GM04504 (cell line): ENCODE measurements around the gene GPR63.
"Not testable (repeated sequence)": the region's sequence is repeated elsewhere in the genome, so short reads cannot be mapped to it uniquely, and the experiment has no call there.

Source experiments
- DNase-seq: peaks from one replicate; pipeline ENCODE4 v3.0.0-alpha.2; 2012; ENCODE audit warnings: low read depth

Gene GPR63

DNA sequence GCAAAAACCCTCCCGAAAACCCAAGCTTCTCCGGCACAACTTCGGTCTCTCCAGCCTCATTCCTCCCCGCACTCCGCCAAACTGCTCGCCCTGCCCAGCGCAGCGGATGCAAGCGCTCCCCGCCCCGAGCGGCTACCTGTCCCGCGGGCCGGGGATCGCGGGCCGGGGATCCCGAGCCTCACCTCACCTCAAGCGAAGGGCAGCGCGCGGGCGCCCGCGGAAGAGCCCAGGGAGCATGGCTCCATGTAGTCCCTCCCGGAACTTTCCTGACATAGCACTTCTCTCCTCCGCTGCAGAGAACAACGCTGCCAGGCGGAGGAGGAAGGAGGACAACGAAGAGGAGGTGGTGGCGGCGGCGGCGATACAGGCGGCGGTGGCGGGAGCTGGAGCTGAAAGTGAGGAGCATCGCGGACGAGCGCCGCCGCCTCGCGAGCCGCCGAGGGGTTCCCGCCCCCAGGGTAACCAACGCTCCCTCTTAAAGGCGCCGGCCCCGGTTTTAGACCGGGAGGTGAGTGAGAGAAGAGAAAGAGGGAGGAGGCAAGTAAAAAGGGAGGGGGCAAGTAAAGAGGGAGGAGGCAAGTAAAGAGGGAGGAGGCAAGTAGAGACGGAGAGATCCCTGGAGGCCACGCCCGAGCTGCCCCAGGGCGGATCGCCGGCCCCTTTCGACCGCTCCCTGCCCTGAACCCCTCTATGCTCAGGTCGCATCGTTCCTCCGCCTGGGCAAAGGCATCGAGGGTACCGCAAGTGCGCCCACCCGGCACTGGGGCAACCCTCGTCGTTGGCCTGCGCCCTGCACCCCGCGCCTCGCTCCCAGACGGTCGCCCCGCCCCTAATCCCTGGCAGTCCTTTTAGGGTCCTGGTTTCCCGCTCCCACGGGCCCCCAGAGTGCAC lies at the start of gene GPR63:
GPR63 (minus strand) TSS at position 397 of the 891 bp plus-strand sequence. CDS start 37,746 bp downstream, outside the sequence.
- peak; percentile 11 for DNase-seq

DNA sequence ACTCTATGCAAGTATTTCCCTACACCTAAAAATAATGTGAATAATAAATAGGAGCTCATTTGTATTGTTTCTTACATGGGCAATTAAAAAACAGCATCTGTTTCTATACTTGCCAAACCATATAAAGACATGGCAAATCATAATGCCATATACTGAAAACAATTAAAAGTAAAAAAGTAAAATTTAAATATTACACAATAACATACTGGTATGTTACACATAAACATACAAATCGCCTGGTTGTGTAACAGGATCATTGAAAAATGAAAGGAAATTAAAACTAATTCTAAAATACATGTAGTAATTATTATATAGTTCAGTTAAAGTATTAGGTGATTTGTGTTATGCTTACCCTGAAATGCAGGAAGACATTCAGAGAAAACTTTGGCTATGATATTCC lies 49.2 kb upstream of the GPR63 start:
- DNase-seq: no peak

- DNase-seq: not testable (repeated sequence)
Measured at GRCh38 chr6:96885187-96885631, 47.9 kb upstream of the GPR63 start.

- DNase-seq: peak; percentile 25
Measured at GRCh38 chr6:96878143-96878542, 40.9 kb upstream of the GPR63 start.

GRCh38 chr6:96876886-96877545 lies 39.7 kb upstream of the GPR63 start:
- DNase-seq: no peak

- no peak for DNase-seq
Measured at GRCh38 chr6:96872976-96873375, 35.7 kb upstream of the GPR63 start.

DNA sequence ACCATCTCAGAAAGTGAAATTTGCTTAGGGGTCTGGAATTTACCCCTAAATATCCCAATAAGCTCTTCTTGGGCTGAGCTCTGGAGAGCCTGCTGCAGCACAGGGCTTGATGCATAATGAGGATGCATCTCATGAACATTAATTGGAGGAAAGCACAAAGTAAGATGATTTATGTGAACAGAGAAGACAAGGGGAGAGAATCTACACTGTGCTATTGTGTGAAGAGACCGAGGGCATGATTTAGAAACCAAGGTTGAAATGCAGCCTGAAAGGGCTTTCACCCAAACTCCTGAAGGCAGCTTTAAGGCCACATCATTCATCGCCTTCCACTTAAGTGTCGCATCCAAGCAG lies 27.8 kb upstream of the GPR63 start:
- DNase-seq: no peak

GRCh38 chr6:96864216-96865054 lies 27.2 kb upstream of the GPR63 start:
- no peak for DNase-seq

DNA sequence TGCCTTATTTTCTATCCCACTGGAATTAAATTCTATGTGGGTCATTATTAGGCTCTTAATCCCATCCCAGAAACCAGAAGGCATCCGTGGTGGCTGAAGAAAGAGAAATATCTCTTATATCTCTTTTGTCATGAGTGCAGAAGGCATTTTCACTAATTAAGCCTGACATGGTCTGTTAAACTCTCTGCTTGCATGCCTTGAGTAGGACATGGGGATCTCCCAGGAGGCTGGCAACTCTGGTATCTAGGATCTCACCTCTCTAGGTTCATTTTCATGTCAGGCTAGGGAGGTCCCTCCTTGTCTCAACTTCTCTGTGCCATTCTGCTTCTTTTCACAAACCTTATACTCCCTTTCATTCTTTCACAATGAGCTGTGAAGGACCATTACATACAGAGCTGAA lies 25.3 kb upstream of the GPR63 start:
- no peak for DNase-seq

DNA sequence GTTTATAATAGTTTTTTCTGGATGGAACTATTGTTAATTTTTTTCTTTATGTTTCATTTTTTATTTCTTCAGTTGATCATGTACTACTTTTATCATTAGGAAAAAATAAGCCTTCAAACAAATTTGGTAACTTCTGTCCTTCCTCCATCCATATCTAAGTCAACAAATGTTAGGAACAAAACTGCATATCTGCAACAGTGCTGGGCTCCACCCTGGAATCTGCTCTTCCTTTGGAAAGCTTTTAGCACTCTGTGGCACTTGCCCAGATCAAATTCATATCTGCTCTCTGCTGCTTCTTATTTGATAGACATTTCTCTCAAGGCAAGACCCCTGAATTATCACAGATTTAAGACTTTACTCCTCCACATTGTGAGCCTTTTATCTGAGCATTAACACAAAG lies 24.3 kb upstream of the GPR63 start:
- no peak for DNase-seq

DNA sequence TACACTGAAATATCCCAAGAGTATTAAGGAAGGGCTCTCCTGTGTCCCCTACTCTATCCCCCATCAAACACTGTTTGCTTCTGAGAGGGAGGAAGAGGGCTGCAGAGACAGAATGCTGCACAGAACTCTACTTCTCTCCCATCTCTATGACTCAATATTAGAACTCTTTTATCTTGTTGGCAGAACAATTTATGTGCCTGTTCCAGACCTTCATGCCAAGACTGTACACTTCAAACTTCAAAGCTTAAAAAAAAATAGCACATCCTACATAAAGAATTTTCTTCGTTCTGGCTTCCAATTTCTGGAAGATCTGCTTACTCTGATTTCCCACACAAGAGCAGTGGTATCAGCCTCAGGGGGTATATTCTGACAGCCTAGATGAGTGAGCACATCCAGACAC lies 19.6 kb upstream of the GPR63 start:
- no peak for DNase-seq

DNA sequence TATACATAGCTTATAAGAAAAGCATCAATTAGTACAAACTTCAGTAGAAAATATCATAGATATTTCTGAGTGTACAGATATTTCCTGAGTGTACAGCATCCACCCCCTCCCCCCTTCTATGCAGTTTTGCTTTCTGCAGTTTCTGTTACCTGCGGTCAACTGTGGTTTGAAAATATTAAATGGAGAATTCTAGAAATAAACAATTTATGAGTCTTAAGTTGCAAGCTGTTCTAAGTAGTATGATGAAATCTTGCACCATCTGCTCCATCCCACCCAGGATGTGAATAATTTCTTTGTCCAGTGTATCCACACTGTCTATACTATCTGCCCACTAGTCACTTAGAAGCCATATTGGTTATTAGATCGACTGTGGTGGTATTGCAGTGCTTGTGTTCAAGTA lies 15.8 kb upstream of the GPR63 start:
- no peak for DNase-seq

DNA sequence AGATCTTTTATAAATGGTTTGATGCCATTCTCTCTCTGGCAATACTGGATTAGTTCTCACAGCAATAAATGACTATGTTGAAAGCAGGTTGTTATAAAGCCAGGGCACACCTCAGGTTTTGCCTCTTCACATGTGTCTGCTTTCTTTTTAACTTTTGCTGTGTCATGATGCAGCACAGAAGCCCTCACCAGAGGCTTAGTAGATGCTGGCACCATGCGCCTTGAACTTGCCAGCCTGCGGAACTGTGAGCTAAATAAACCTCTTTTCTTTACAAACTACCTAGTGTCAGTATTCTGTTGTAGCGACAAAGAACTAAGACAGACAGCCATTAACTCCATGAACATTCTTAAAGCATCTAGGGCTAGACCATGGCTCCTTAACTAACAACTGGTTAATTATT lies 15.3 kb upstream of the GPR63 start:
- DNase-seq: no peak

- DNase-seq: no peak
Measured at GRCh38 chr6:96851858-96852257, 14.6 kb upstream of the GPR63 start.

- DNase-seq: no peak
Measured at GRCh38 chr6:96849615-96850014, 12.3 kb upstream of the GPR63 start.

GRCh38 chr6:96844530-96844929 lies 7.3 kb upstream of the GPR63 start:
- no peak for DNase-seq

DNA sequence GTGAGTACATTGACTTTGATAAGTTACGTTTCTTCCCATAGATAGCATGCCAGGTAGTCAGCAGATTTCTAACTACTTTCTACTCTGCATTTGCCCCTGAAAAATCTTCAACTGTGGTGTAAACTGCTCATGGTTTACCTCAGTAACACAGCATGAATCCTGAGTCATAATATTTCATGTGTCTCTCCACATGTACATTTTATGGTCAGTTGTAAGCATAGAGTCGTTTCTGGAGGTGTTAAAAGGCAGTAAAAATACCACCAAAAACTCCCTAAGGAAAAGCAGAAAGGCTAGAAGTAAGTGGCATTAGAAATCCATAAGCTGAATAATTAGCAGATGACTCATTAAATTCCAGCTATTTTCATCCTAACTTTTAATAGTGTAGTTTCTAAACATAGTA lies 4.1 kb upstream of the GPR63 start:
- no peak for DNase-seq

- no peak for DNase-seq
Measured at GRCh38 chr6:96836631-96837080, 621 bp downstream of the GPR63 start.

GRCh38 chr6:96834070-96834469 lies 3.2 kb downstream of the GPR63 start:
- no peak for DNase-seq

- DNase-seq: no peak
Measured at GRCh38 chr6:96832780-96833179, 4.5 kb downstream of the GPR63 start.

- no peak for DNase-seq
Measured at GRCh38 chr6:96826865-96827264, 10.4 kb downstream of the GPR63 start.

- DNase-seq: no peak
Measured at GRCh38 chr6:96823743-96824142, 13.5 kb downstream of the GPR63 start.

DNA sequence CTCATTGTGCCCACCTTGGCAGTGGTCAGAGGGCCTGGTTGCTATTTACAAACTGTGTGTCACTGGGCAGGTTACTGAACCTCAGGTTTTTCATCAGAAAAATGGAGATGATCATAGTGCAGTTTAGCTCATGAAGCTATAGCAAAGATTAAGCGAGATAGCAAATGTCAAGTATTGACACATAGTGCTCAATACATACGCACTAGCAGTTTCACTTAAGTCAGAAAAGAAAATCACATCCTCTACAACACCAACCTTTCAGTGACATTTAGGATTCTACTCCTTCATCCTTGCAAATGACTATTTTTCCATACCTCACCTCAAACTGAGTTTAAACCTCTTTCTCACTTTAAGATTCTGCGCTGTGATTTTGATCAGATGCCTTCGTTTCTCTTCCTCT lies 16.2 kb downstream of the GPR63 start:
- no peak for DNase-seq
